ENCODE measurements around the gene LMF1. TPM values are rescaled to one million over a fixed set of nuclear protein-coding genes. Genes with fewer than 3 reads are reported as not detected.

LMF1 gene
- total and polyA plus RNA-seq, 7 experiments from 2014 or later, result 10.6 to 63.1 (median 41.3) TPM

DNA sequence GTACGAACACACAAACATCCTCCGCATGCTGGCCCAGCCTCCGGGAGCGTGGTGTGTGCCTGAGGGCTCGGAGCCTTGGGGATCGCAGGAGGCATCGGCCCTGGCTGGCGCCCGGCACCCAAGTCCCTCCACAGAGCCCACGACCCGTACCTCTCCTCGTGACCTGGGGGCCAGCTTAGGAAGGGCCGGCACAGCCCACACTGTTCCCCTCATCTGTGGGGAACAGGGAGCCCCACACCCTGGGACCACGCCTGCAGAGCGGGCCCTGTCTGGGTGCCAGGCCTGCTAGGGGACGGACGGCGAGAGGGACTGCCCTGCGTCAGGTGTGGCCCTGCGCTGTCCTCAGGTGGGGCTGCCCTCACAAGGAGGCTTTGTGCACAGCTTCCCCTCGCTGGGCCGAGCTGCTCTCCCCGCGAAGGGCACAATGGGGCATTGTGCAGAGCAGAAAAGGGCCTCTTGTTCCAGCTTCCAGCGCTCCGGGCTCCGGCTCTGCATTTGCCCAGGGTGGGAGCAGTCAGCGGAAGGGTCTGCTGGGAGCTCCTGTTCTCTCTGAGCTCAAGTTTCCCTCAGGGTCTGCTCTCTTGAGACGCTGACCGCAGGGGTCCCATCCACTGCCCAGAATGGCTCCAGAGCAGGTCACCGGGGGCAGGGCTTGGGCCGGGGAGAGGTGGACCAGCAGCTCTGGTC, 1.7 kb upstream of the LMF1 start:
- Histone ChIP-seq H3K4me1 (ENCODE audit: control insufficient read depth in 2 of 2, insufficient read depth in 2 of 2, low read length in 2 of 2) (peaks cover 6 to 31% of the 10 kb centered on the region in 2 donors), H3K9me3 (ENCODE audit: control insufficient read depth in 2 of 3, low read length in 3 of 3) (no peaks in the 10 kb centered on the region), H3K27me3 (ENCODE audit: control insufficient read depth in 2 of 2, insufficient read depth in 2 of 2, low read length in 2 of 2) (no peaks in the 10 kb centered on the region), H3K4me3 (ENCODE audit: low read length) (no peak overlapping the region), H3K36me3 (ENCODE audit: control insufficient read depth in 2 of 3, insufficient read depth in 3 of 3, low read length in 3 of 3) (peaks cover 0 to 7% (median 0%) of the 10 kb centered on the region in 3 experiments), H3K27ac (ENCODE audit: low read depth, low read length) (no peak overlapping the region)
- intact Hi-C loops (cut with micrococcal nuclease), result loop anchor here in 1 of 2 donors (5.0 to 10.0 kb wide), 2 partner anchors 185 to 258 kb away; partner anchors contain the start of genes CHTF18, METRN and RPUSD1
- Mint-ChIP-seq H3K4me1 (peaks cover 13 to 44% (median 38%) of the 10 kb centered on the region in 7 donors), H3K4me3 (peak overlapping the region in 3 of 10 donors; percentile 63 to 80 (median 71)), H3K27me3 (peaks cover 0 to 7% (median 0%) of the 10 kb centered on the region in 5 donors), H3K36me3 (peaks cover 0 to 2% (median 0%) of the 10 kb centered on the region in 5 donors), H3K9me3 (no peaks in the 10 kb centered on the region), H3K27ac (peak overlapping the region in 2 of 9 donors; percentile 77 to 78)
- ChIA-PET POLR2A (interaction anchor here (0.9 to 7.5 kb wide), 3 partner anchors 9 to 25 kb away, joined by 3 to 66 read pairs (median 4); partner anchors contain the start of gene SOX8), CTCF (interaction anchor here (0.9 to 1.6 kb wide), 2 partner anchors 9 to 26 kb away, joined by 3 read pairs; partner anchors contain the start of gene SOX8)
- no peak for ATAC-seq
- no peak for DNase-seq

DNA sequence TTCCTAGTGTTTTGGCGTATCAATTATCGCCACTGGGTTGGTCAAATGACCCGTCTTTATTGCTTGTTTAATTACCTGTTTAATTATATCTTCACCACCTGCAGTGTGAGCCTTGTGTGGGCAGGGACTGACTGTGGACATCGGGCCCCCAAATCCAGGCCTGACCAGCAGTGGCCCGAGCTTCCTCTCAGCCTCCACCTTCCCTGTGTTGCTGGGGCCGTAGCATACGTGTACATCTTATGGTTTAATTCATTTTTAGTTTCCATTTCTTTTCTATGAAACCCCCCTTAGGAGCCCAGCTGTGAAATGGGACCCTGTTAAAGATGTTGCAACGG, 1.2 kb upstream of the LMF1 start:
- no peaks in the 10 kb centered on the region for H3K27me3 ChIP-seq (ENCODE audit: control insufficient read depth in 2 of 2, insufficient read depth in 2 of 2, low read length in 2 of 2)
- Mint-ChIP-seq H3K27ac (peak overlapping the region in 4 of 9 donors; percentile 58 to 84 (median 78)), H3K4me1 (peaks cover 13 to 42% (median 38%) of the 10 kb centered on the region in 7 donors), H3K9me3 (no peaks in the 10 kb centered on the region), H3K4me3 (peak overlapping the region; percentile 31 to 81 (median 68)), H3K27me3 (peaks cover 0 to 7% (median 0%) of the 10 kb centered on the region in 5 donors), H3K36me3 (peaks cover 0 to 2% (median 0%) of the 10 kb centered on the region in 5 donors)
- H3K4me3 ChIP-seq (ENCODE audit: low read length), result no peak overlapping the region
- H3K27ac ChIP-seq (ENCODE audit: low read depth, low read length), result no peak overlapping the region
- peaks cover 6 to 28% of the 10 kb centered on the region in 2 donors for H3K4me1 ChIP-seq (ENCODE audit: control insufficient read depth in 2 of 2, insufficient read depth in 2 of 2, low read length in 2 of 2)
- peaks cover 0 to 12% (median 0%) of the 10 kb centered on the region in 3 experiments for H3K36me3 ChIP-seq (ENCODE audit: control insufficient read depth in 2 of 3, insufficient read depth in 3 of 3, low read length in 3 of 3)
- POLR2A ChIA-PET, result interaction anchor here (0.9 to 7.5 kb wide), 3 partner anchors 10 to 26 kb away, joined by 3 to 66 read pairs (median 4); partner anchors contain the start of gene SOX8
- no peak for DNase-seq
- CTCF ChIA-PET, result interaction anchor here (0.9 kb wide), 1 partner anchor 9 kb away, joined by 3 read pairs; the partner anchor contains the start of gene SOX8
- intact Hi-C loops (cut with micrococcal nuclease), result loop anchor here (1.0 to 10.0 kb wide), 8 partner anchors 9 to 291 kb away; partner anchors contain the start of genes SOX8 (in 2 of the 2), CHTF18 (in 1 of the 2), CIAO3 (in 1 of the 2) and METRN (in 1 of the 2)
- no peak for ATAC-seq
- H3K9me3 ChIP-seq (ENCODE audit: control insufficient read depth in 2 of 3, low read length in 3 of 3), result no peaks in the 10 kb centered on the region

DNA sequence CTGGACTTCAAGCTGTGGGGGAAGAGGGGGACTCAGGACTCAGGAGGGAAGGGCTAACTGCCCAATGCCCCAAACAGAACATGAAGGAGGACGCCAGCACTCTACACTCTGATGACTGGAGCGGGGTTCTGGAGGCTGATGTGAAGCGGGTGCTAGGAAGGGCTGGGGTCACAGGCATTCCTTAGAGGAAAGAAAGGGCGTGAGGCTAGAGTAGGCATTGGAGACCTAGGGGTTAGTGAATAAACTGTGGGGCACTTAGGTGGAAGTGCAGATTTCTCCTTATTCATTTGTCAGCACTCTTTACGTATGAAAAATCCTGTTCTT, 760 bp upstream of the LMF1 start:
- Mint-ChIP-seq H3K36me3 (peaks cover 0 to 4% (median 4%) of the 10 kb centered on the region in 5 donors), H3K4me3 (peak overlapping the region; percentile 31 to 81 (median 68)), H3K27me3 (peaks cover 0 to 7% (median 0%) of the 10 kb centered on the region in 5 donors), H3K27ac (peak overlapping the region in 8 of 9 donors; percentile 49 to 90 (median 78)), H3K4me1 (peaks cover 13 to 40% (median 35%) of the 10 kb centered on the region in 7 donors), H3K9me3 (no peaks in the 10 kb centered on the region)
- peaks cover 6 to 24% of the 10 kb centered on the region in 2 donors for H3K4me1 ChIP-seq (ENCODE audit: control insufficient read depth in 2 of 2, insufficient read depth in 2 of 2, low read length in 2 of 2)
- ATAC-seq (no peak), DNase-seq (no peak)
- intact Hi-C loops (cut with micrococcal nuclease), result loop anchor here (1.0 to 10.0 kb wide), 8 partner anchors 10 to 291 kb away; partner anchors contain the start of genes SOX8 (in 2 of the 2), CHTF18 (in 1 of the 2), CIAO3 (in 1 of the 2) and METRN (in 1 of the 2)
- ChIA-PET CTCF (interaction anchor here (0.9 kb wide), 1 partner anchor 10 kb away, joined by 3 read pairs; the partner anchor contains the start of gene SOX8), POLR2A (interaction anchor here (0.7 to 7.5 kb wide), 4 partner anchors 10 to 35 kb away, joined by 3 to 66 read pairs (median 4); partner anchors contain the start of gene SOX8)
- H3K27ac ChIP-seq (ENCODE audit: low read depth, low read length), result no peak overlapping the region
- H3K27me3 ChIP-seq (ENCODE audit: control insufficient read depth in 2 of 2, insufficient read depth in 2 of 2, low read length in 2 of 2), result no peaks in the 10 kb centered on the region
- H3K36me3 ChIP-seq (ENCODE audit: control insufficient read depth in 2 of 3, insufficient read depth in 3 of 3, low read length in 3 of 3), result peaks cover 0 to 16% (median 0%) of the 10 kb centered on the region in 3 experiments
- H3K4me3 ChIP-seq (ENCODE audit: low read length), result peak overlapping the region; percentile 48
- no peaks in the 10 kb centered on the region for H3K9me3 ChIP-seq (ENCODE audit: control insufficient read depth in 2 of 3, low read length in 3 of 3)

DNA sequence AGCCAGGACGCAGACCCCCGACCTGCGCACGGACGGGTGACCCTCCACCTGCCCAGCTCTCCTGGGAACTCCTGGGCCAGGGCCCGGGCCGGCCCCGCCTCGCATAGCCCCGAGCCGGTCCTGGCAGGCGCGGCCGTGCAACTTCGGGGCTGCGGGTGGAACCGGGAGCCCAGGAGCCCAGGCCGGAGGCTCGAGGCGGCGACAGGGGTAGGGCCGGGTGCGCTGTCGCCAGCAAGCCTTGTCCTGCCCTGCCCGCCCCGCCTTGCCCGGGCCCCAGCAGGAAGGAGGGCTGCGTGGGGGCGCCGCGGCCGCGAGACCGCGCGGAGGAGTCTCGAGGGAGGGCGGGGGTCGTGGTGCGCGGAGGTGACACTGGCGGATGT, 408 bp downstream of the LMF1 start:
- H3K27me3 ChIP-seq (ENCODE audit: control insufficient read depth in 2 of 2, insufficient read depth in 2 of 2, low read length in 2 of 2), result no peaks in the 10 kb centered on the region

DNA sequence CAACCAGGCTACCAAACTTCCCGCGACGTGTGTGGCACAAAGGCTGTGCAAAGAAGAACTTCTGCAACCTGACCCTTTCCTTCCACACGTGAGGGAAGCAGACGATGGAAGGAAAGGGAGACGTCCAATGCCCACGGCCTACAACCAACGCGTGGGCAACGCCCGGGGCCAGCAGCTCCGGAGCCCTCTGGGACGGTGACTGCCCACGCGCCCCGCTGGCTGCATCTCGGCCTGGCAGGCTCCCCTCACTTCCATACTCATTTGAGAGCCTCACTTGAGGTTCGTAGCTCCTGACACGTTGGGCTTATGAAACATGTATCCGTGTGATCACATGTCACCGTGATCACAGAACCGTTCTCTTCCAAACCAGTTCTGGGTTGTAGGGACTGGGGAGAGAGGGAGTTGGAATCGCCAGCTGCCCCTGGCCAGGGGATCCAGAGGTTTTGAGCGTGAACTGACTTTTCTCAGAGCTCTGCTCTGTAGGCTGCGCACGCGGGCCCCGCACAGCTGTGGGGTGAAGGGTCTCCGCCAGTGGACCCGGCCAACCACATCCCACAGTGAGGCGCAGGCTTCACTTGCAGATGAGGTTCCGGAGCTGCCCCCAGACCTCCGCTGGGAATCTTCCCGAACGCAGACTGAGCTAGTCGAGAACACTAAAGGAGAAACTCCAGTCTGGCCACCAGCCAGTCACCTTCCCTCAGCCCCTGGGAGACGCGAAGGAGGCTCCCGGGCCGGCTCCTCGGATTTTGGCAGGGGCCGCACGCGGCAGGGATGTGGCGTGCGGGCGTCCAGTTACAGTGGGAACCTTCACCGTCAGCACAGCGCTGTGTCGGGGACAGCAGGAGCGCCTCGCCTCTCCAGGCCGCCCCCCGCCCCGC, 1.0 kb downstream of the LMF1 start:
- CTCF ChIA-PET, result interaction anchor here (0.5 kb wide), 1 partner anchor 395 kb away, joined by 3 read pairs; no protein-coding TSS in a partner anchor
- POLR2A ChIA-PET, result interaction anchor here (0.7 to 7.5 kb wide), 3 partner anchors 12 to 34 kb away, joined by 4 to 66 read pairs (median 5); partner anchors contain the start of gene SOX8
- Mint-ChIP-seq H3K27ac (peak overlapping the region in 6 of 9 donors; percentile 39 to 82 (median 66)), H3K36me3 (peaks cover 10 to 19% (median 17%) of the 10 kb centered on the region in 5 donors), H3K4me1 (peaks cover 22 to 45% (median 38%) of the 10 kb centered on the region in 7 donors), H3K4me3 (peak overlapping the region; percentile 67 to 86 (median 76)), H3K27me3 (peaks cover 0 to 7% (median 0%) of the 10 kb centered on the region in 5 donors), H3K9me3 (peaks cover 0 to 7% (median 0%) of the 10 kb centered on the region in 11 donors)
- no peak for ATAC-seq
- no peaks in the 10 kb centered on the region for H3K27me3 ChIP-seq (ENCODE audit: control insufficient read depth in 2 of 2, insufficient read depth in 2 of 2, low read length in 2 of 2)
- peaks cover 6 to 16% of the 10 kb centered on the region in 2 donors for H3K4me1 ChIP-seq (ENCODE audit: control insufficient read depth in 2 of 2, insufficient read depth in 2 of 2, low read length in 2 of 2)
- H3K27ac ChIP-seq (ENCODE audit: low read depth, low read length), result peak overlapping the region; percentile 82
- no peak for DNase-seq
- H3K9me3 ChIP-seq (ENCODE audit: control insufficient read depth in 2 of 3, low read length in 3 of 3), result no peaks in the 10 kb centered on the region
- H3K36me3 ChIP-seq (ENCODE audit: control insufficient read depth in 2 of 3, insufficient read depth in 3 of 3, low read length in 3 of 3), result peaks cover 0 to 26% (median 0%) of the 10 kb centered on the region in 3 experiments
- intact Hi-C loops (cut with micrococcal nuclease), result loop anchor here (2.0 to 10.0 kb wide), 5 partner anchors 163 to 289 kb away; partner anchors contain the start of genes CHTF18 (in 1 of the 2), CIAO3 (in 1 of the 2), METRN (in 1 of the 2) and RPUSD1 (in 1 of the 2)
- peak overlapping the region; percentile 79 for H3K4me3 ChIP-seq (ENCODE audit: low read length)

More for the DNA sequence above, 408 bp downstream of the LMF1 start:
- intact Hi-C loops (cut with micrococcal nuclease), result loop anchor here (2.0 to 10.0 kb wide), 5 partner anchors 164 to 290 kb away; partner anchors contain the start of genes CHTF18 (in 1 of the 2), CIAO3 (in 1 of the 2), METRN (in 1 of the 2) and RPUSD1 (in 1 of the 2)
- Histone ChIP-seq H3K4me1 (ENCODE audit: control insufficient read depth in 2 of 2, insufficient read depth in 2 of 2, low read length in 2 of 2) (peaks cover 6 to 16% of the 10 kb centered on the region in 2 donors), H3K9me3 (ENCODE audit: control insufficient read depth in 2 of 3, low read length in 3 of 3) (no peaks in the 10 kb centered on the region), H3K27ac (ENCODE audit: low read depth, low read length) (peak overlapping the region; percentile 82), H3K4me3 (ENCODE audit: low read length) (peak overlapping the region; percentile 79), H3K36me3 (ENCODE audit: control insufficient read depth in 2 of 3, insufficient read depth in 3 of 3, low read length in 3 of 3) (peaks cover 0 to 26% (median 0%) of the 10 kb centered on the region in 3 experiments)
- Mint-ChIP-seq H3K27ac (peak overlapping the region in 4 of 9 donors; percentile 43 to 80 (median 52)), H3K36me3 (peaks cover 6 to 14% (median 12%) of the 10 kb centered on the region in 5 donors), H3K4me3 (peak overlapping the region; percentile 67 to 88 (median 76)), H3K9me3 (peaks cover 0 to 5% (median 0%) of the 10 kb centered on the region in 11 donors), H3K4me1 (peaks cover 16 to 42% (median 32%) of the 10 kb centered on the region in 7 donors), H3K27me3 (peaks cover 0 to 7% (median 0%) of the 10 kb centered on the region in 5 donors)
- ATAC-seq (no peak), DNase-seq (no peak)
- CTCF ChIA-PET, result no interaction called here
- POLR2A ChIA-PET, result interaction anchor here (7.5 kb wide), 1 partner anchor 11 kb away, joined by 66 read pairs; the partner anchor contains the start of gene SOX8

Measured in naive thymus-derived CD4-positive, alpha-beta T cell (primary cell).